ENCODE results near the gene KIF20B. TPM values are rescaled to one million over a fixed set of nuclear protein-coding genes. Genes with fewer than 3 reads are reported as not detected.

The KIF20B gene
- total and polyA plus RNA-seq, 2 of the 8 experiments (the other 6 are each of a cell fraction or from before 2014, with no cell fraction given), result 4.5 to 72.0 TPM

GRCh38 chr10:89710753-89711152 lies 9.4 kb downstream of the KIF20B start:
- H2BK20ac ChIP-seq (ENCODE audit: low read length), result no peak overlapping the region
- H3K23ac ChIP-seq (ENCODE audit: insufficient read length), result no peak overlapping the region
- no peak overlapping the region for H3K18ac ChIP-seq (ENCODE audit: extremely low read depth, low read length)
- no peak overlapping the region for H3K27ac ChIP-seq (ENCODE audit: low read depth, low read length)
- no peak overlapping the region for H2AFZ ChIP-seq (ENCODE audit: low read length)
- H3K4me3 ChIP-seq (ENCODE audit: extremely low read depth in 1 of 4, insufficient read depth in 2 of 4, low read depth in 3 of 4, low read length in 4 of 4), result no peak overlapping the region
- H3K9me3 ChIP-seq (ENCODE audit: insufficient read depth in 2 of 2, low read depth in 1 of 2, low read length in 1 of 2), result no peaks in the 10 kb centered on the region
- no peaks in the 10 kb centered on the region for H3K23me2 ChIP-seq (ENCODE audit: low read depth, low read length)
- H3K79me1 ChIP-seq (ENCODE audit: low read depth, low read length), result no peaks in the 10 kb centered on the region; the same call in 1 of the 2 replicates
- H2BK120ac ChIP-seq (replicated peaks; ENCODE audit: low read depth, low read length), result no peak overlapping the region
- no peak overlapping the region for H2BK5ac ChIP-seq (ENCODE audit: low read depth, low read length)
- H2BK12ac ChIP-seq (ENCODE audit: low read depth, low read length), result no peak overlapping the region
- H2AK5ac ChIP-seq (ENCODE audit: low read depth, low read length), result no peak overlapping the region
- H2BK15ac ChIP-seq (ENCODE audit: low read length), result no peak overlapping the region
- 81% methylated on average over 3 of the region's 3 CpGs; no CpG with 5 or more reads in 1 of the 2 experiments for WGBS, 2 experiments (ENCODE audit: extremely low coverage in 1 of 2, insufficient coverage in 1 of 2, insufficient read length in 1 of 2, insufficient replicate concordance in 2 of 2, low coverage in 1 of 2, low lambda C conversion rate in 2 of 2, missing lambda C conversion rate in 1 of 2)
- H3K79me2 ChIP-seq (ENCODE audit: control insufficient read depth in 1 of 2, insufficient read depth in 2 of 2, low read length in 2 of 2), result peaks cover 0 to 52% of the 10 kb centered on the region in 2 experiments; a peak in 2 of 4 replicates
- no peak overlapping the region for H3K9ac ChIP-seq (replicated peaks in 1 of 4; ENCODE audit: extremely low read depth in 1 of 4, low read depth in 3 of 4, low read length in 3 of 4)
- H3K56ac ChIP-seq (replicated peaks; ENCODE audit: insufficient read length, low read depth, low read length), result no peak overlapping the region
- no peak overlapping the region for H4K91ac ChIP-seq (replicated peaks; ENCODE audit: insufficient read length, low read length)
- no peak overlapping the region for H3K4ac ChIP-seq (replicated peaks; ENCODE audit: insufficient read length, low read depth, low read length)
- no peak overlapping the region for H3K4me2 ChIP-seq (ENCODE audit: insufficient read depth in 1 of 2, low read depth in 2 of 2, low read length in 2 of 2)
- ChIA-PET POLR2A (ENCODE audit: partially characterized antibody) (interaction anchor here (1.4 kb wide), 1 partner anchor 67 kb away, joined by 7 read pairs; no protein-coding TSS in a partner anchor), CTCF (ENCODE audit: partially characterized antibody) (interaction anchor here (0.6 to 0.8 kb wide), 4 partner anchors 78 to 287 kb away, joined by 3 to 5 read pairs (median 4); no protein-coding TSS in a partner anchor)
- H3K36me3 ChIP-seq (ENCODE audit: control insufficient read depth in 2 of 4, insufficient read depth in 4 of 4, low read length in 3 of 4), result peaks cover 0 to 45% (median 5%) of the 10 kb centered on the region in 4 experiments; a peak in 4 of 8 replicates
- no peak overlapping the region for H4K5ac ChIP-seq (ENCODE audit: insufficient read length, low read depth, low read length)
- no peaks in the 10 kb centered on the region for H3K4me1 ChIP-seq (replicated peaks in 1 of 4; ENCODE audit: control insufficient read depth in 3 of 4, insufficient read depth in 4 of 4, low read length in 3 of 4)
- no peak for FAIRE-seq
- H4K8ac ChIP-seq (ENCODE audit: extremely low read depth, insufficient read depth, low read length), result no peak overlapping the region
- no peak for DNase-seq (ENCODE audit: low read depth in 1 of 2, low spot score in 2 of 2)
- H3K27me3 ChIP-seq (replicated peaks in 1 of 4; ENCODE audit: control insufficient read depth in 3 of 4, extremely low read depth in 1 of 4, insufficient read depth in 3 of 4, low read length in 3 of 4), result no peaks in the 10 kb centered on the region
- no peak overlapping the region for H3K14ac ChIP-seq (ENCODE audit: insufficient read length)
- H4K20me1 ChIP-seq (replicated peaks in 1 of 2; ENCODE audit: control insufficient read depth in 1 of 2, insufficient read depth in 2 of 2, low read length in 2 of 2), result peaks cover 0 to 1% of the 10 kb centered on the region in 2 experiments
- no peak for TF ChIP-seq PHF8 (conservative IDR thresholded peaks at IDR 0.05; ENCODE audit: low read depth, low read length)
- no peak for TF ChIP-seq RNF2 (IDR thresholded peaks at IDR 0.05; ENCODE audit: borderline replicate concordance, low read depth, low read length, missing control alignments, poor library complexity, severe bottlenecking)
- no peak for TF ChIP-seq MAFK (IDR thresholded peaks at IDR 0.05; ENCODE audit: low read depth, low read length)
- no peak for TF ChIP-seq TAF7 (optimal IDR thresholded peaks at IDR 0.05; ENCODE audit: borderline replicate concordance, low read depth, low read length)
- no peak for TF ChIP-seq FOSL1 (IDR thresholded peaks at IDR 0.05; ENCODE audit: insufficient read depth, low read depth, low read length)
- no peak for TF ChIP-seq MAX (IDR thresholded peaks at IDR 0.05)
- TF ChIP-seq SIX5 (IDR thresholded peaks at IDR 0.05; ENCODE audit: low read depth, low read length), result no peak
- no peak for TF ChIP-seq TBP (IDR thresholded peaks at IDR 0.05; ENCODE audit: low read depth, low read length)
- no peak for TF ChIP-seq RBBP5 (IDR thresholded peaks at IDR 0.05; ENCODE audit: borderline replicate concordance, low read depth, low read length)
- TF ChIP-seq RXRA (IDR thresholded peaks at IDR 0.05; ENCODE audit: insufficient read depth, low read depth, low read length), result no peak
- TF ChIP-seq CHD1 (IDR thresholded peaks at IDR 0.05; ENCODE audit: low read depth, low read length), result no peak
- TF ChIP-seq GABPA (IDR thresholded peaks at IDR 0.05; ENCODE audit: borderline replicate concordance, insufficient read depth, low read length), result no peak
- no peak for TF ChIP-seq POLR2AphosphoS5 (IDR thresholded peaks at IDR 0.05; ENCODE audit: low read depth, low read length)
- TF ChIP-seq CBX5 (IDR thresholded peaks at IDR 0.05; ENCODE audit: low read depth, low read length), result no peak
